CD4-positive, alpha-beta T cell treated with Interleukin-17A for 4 hours (primary cell): ENCODE measurements around the gene SPRR2G.
"Not testable (repeated sequence)": the region's sequence is repeated elsewhere in the genome, so short reads cannot be mapped to it uniquely, and the experiment has no call there.

Experiments
- DNase-seq: peaks from one replicate; pipeline ENCODE4 v3.0.0-alpha.2; 2020; ENCODE audit warnings: mixed read lengths

SPRR2G gene

DNA sequence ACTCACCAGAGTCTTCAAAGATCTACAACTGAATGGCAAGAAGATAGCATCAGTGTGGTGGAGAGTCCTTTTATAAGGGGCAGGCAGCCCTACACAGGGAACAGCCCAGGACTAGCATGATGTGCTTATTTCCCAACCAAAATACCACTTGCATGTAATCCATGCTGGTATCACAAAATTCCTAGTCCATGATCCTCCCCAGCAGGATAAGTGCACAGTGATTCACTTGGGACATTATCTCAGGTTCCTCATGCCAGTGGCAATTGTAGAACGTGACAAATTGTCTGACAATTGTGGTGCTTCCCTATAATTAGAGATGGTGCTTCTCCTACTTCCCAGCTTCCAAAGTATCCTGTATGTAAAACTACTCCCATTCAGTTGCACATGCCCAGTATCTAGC is at the start of gene SPRR2G:
TSS of gene SPRR2G (minus strand) at position 45 of the 400 bp plus-strand sequence. CDS start 780 bp downstream, outside the sequence.
- DNase-seq = no peak

DNA sequence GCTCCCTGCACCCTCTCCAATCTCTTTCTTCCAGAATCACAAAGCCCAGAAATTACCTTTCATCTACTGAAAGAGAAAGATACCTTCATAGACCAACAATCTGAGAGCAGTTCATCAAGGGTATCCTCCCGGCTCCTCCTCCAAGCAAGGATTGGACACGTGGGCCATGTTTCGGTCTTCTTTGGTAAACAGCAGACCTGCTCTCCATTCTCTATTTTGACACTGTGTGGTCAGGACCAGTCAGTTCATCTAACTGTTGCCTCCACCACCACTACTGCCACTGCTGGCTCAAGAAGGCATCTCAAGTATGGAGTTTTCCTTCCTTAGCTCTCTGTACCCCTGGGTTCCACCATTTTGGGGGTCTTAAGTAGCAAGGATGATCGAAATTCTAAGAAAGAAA is 44.5 kb upstream of the SPRR2G start:
- no peak for DNase-seq

DNA sequence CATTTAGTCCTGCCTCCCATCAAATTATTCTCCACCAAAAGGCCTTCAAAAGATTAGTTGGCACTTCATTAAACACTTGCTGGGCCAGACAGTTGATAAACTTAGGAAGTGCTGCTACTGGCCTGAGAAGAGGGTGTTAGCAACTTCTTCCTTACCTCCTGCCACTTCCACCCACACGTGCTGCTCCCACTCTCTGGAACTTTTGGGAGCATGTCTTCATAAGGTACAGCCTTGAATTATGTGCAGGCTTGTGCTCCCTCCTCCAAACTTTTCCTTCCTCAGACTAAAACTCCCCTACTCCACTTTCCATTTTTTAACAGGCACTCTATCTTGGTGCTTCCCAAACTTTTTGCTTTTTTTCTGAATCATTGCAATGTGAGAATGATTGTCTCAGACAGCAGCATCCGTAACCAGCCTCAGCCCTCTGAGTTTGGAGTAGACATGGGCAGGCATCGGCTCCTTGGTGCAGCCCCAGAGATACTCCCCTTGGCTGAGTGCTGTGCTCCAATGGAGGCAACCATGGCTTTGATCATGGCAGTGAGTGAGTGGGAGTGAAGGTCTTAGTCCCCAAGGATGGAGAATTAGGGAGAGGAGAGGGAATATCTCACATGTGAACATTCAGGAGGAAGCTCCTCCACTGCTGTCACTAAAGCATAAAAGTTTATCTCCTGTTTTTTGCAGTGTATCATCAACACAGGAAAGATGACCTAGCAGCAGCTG is 43.8 kb upstream of the SPRR2G start:
- DNase-seq = no peak

DNA sequence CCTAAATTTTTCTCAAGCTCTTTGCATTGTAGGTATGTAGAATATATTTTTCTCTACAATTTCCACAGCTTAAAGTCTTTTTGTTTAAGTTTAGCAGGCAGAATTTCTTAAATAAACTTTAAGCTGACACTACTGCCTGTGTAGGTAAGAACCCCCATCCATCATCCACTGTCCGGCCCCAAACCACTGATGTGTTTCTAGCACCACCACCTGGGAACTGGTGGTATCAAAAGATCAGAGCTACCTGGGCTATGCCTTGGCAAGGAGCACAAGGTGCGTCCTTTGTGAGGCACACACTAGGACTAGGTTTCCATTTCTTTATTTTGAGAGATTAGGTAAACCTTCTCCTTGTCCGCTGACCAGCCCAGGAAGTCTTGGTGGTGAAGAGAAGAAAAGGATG is 42.0 kb upstream of the SPRR2G start:
- no peak for DNase-seq

DNA sequence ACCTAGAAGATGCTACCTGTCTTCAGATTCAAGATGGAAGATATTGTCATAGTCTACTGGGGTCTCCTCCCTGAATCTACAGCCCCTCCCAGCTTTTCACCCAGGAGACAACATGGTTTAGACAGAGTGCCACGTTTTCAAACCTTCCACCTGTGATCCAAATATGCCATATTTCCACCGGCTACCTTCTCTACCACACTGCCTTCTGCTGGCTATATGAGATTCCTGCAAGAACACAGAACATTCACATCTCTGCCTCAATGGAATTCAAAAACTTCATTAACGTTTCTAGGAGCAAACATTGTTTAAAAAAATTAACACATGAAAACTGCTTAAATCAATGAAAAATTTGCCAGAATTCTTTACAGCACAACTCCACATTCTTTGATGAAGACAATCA is 39.7 kb upstream of the SPRR2G start:
- DNase-seq = no peak

DNA sequence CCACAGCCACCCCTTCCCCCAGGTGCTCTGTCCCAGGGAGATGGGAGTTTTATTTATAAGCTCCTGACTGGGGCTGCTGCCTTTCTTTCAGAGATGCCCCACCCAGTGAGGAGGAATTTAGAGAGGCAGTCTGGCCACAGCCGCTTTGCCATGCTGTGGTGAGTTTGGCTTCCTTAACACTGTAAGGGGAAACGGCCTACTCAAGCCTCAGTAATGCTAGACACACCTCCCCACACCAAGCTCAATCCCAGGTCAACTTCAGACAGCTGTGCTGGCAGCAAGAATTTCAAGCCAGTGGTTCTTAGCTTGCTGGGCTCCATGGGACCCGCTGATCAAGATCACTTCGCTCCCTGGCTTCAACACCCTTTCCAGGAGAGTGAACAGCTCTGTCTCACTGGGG is 37.6 kb upstream of the SPRR2G start:
- not testable (repeated sequence) for DNase-seq

DNA sequence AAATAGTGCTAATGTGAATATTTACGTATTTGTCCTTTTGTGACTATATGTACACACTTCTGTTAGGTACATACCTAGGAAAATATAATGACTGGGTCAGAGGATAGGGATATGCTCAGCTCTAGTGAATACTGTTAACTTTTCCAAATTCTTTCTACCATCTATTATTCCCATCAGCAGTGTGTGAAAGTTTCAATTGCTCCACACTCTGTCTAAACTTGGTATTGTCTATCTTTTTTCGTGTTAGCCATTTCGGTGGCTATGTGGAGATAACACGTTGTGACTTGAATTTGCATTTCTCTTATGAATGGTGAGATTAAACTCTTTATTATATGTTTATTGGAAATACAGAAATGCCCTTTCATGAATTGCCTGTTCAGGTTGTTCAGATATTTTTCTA is 29.9 kb upstream of the SPRR2G start:
- DNase-seq = no peak

DNA sequence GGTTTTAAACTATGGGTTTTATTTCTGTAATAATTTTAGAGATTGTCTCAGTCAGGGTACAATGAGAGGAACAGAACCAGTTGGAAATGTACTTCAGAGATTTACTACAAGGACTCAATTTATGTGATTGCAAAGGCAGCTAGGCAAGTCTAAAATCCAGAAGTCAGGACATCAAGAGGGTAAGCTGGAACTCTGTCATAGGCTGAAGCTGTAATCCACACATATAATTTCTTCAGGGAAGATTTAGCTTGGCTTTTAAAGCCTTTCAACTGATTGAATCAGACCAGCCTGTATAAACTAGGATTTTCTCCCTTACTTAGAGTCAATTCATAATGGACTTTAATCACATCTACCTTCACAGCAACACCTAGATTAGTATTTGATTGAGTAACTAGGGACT is 28.2 kb upstream of the SPRR2G start:
- DNase-seq = no peak

DNA sequence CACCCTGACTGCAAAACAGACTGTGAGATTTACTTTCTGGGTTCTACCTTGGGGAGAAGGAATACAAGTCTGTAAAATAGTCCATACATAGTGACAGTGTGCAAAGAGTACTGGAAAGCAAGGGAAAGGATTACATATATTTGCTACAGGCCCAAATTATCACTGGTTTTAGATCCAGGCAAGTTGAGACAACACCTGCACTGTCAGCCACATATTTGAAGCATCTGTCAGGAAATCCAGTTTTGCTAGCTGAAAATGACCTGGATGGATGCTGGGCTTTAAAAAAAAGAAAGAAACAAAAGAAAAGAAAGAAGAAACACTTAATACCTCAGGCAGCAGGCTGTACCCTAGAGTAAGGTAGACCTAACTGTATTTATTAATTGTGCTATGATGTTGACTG is 23.9 kb upstream of the SPRR2G start:
- DNase-seq = no peak

DNA sequence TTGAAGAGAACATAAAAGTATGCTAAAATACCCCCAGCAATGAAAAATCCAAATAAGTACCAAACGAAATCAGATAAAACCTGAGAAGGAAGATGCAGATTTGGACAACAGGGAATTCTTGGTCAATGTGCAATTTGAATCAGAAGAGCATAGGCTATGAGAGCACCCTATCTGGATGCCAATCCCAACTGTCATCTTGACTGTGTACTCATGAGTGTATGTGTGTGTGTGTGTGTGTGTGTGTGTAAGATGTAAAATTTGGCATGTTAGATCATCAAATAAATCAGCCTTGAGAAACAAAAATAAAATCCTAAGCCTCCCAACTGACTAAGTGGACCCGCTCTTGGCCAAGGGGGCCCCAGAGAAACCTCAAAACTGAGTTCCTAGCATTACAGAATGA is 18.0 kb upstream of the SPRR2G start:
- no peak for DNase-seq

DNA sequence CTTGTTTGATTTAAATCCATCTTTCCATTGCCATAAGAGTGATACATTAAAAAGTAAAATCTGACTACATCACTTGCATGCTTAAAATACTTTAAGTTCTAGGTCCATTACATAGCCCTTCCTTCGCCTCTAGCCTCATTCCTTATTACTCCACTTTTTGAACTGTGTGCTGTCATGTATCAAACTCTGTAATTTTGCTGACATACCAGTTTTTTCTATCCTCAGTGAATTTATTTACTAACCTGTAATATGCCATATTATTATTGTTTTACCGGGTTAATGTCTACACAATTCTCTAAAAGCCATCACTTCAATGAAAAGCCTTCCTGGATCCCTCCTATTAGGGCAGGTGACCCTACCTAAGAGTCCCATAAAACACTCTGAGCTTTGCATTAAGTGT is 4.9 kb upstream of the SPRR2G start:
- no peak for DNase-seq

DNA sequence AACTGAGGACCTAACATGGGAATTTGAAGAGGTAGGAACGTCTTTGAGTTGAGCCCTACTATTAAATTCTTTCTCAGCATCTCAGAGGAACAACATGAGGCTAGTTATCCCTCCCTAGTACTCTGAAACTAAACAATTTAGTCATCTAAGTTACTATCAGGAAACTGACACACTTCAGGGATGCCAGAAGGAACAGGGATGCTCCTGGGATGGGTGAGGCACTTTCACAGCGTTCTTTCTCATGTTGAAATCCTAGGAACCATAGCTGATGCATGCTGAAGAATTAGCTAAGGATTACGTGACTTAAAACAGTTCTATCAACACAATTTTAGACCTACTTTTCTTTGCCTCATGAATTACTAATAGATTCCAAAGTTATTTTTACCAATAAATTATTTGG is 1.8 kb upstream of the SPRR2G start:
- no peak for DNase-seq

DNA sequence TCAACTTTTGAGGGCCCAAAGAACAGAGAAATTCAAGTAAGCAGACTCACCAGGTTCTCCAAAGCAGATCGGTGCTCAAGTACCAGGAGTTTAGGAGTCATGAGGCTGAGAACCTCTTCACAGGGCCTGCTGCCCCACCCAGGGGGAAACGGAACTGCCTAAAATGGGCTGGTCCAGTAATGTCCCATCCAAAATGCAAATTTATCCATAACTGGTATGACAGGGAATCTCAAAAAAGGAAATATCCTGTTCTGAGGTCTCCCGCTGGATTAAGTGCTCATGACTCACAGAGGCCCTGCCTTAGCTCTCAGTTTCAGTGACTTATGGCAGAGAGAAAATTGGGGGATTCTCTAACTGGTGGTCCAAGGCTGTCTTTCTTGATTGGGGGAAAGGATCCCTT is 9.3 kb downstream of the SPRR2G start:
- DNase-seq = no peak

DNA sequence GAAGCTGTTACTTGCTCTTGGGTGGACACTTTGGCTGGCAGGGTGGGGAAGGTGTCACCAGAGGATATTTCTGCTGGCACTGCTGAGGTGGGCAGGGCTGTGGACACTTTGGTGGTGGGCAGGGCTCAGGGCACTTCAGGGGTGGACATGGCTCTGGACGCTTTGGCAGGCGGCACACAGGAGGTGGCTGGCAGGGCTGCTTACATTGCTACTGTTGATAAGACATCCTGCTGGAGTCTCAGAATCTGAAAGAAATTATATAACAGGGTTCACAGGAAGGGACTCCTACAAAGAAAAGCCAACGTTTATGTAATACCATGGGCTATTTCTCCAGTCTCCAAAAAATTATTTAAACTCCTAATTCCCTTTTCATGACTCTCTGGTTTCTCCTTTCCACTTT is 10.2 kb downstream of the SPRR2G start:
- DNase-seq = no peak

DNA sequence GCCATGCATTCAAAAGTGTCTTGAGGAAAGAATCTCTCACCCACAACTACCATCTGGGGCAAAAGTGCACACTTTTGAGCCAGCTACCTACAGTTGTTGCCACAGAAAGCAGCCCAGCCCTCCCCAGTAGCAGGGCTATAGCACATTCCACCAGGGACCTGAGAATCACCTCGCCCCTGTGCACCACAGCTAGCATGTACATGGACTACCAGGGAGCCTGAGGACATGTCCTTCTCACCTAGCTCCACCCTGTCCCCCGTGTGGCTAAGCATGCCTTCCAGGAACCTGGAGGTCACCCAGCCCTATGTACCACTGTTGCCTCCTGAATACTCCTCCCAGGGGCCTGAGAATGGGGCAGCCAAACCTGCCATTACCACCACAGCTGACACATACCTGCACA is 16.9 kb downstream of the SPRR2G start:
- no peak for DNase-seq

DNA sequence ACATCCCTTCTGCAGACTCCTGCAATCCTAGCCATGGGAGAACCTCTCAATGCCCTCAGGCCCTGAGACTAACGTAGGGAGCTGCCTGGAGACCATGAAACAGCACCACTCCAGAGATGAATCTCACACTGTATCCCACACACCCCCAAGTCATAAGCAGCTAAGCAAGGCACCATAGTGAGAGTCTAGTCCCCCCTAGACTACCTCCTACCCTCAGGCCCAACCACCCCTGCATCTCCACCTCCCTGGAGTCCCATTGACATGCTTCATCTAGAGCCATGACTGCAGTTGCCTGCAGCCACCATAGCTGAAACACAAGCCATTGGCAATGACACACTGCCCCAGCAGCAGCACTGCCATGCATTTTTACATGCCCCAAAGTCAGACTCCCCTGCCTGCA is 17.4 kb downstream of the SPRR2G start:
- DNase-seq = no peak

DNA sequence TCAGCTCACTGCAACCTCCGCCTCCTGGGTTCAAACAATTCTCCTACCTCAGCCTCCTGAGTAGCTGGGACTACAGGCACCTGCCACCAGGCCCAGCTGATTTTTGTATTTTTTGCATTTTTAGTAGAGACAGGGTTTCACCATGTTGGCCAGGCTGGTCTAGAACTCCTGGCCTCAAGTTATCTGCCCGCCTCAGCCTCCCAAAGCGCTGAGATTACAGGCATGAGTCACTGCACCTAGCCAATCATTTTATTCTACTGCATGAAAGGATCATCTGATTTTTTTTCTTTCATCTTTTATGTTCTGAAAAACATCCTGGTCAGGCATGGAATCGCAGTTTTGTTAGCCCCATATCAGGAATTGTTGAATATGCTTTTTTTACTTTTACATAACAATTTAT is 22.0 kb downstream of the SPRR2G start:
- DNase-seq = not testable (repeated sequence)

DNA sequence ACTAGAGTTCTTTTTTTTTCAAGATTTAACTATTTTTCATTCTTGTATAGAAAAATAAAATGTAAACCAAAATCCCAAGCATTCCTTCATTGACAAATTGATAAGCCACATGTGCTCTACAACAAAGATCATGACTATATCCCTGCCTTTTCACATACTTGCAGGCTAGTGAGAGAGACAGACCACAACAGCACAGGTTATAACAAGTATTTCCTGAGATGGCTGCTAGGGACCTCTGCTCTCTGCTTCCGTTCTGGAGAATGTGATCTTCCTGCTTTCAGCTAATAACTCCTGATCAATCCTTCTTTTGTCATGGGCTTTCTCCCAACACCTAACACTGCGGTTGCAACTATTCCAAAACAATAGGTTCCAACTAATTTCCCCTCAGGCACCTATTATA is 23.4 kb downstream of the SPRR2G start:
- no peak for DNase-seq

DNA sequence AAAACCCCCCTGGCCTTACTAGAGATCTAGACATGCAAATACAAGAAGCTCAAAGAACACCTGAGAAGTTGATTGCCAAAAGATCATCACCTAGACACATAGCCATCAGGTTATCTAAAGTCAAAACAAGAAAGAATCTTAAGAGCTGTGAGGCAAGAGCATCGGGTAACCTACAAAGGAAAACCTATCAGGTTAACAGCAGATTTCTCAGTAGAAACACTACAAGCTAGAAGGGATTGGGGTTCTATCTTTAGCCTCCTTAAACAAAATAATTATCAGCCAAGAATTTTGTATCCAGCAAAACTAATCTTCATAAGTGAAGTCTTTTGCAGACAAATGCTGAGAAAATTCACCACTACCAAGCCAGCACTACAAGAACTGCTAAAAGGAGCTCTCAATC is 25.2 kb downstream of the SPRR2G start:
- no peak for DNase-seq

DNA sequence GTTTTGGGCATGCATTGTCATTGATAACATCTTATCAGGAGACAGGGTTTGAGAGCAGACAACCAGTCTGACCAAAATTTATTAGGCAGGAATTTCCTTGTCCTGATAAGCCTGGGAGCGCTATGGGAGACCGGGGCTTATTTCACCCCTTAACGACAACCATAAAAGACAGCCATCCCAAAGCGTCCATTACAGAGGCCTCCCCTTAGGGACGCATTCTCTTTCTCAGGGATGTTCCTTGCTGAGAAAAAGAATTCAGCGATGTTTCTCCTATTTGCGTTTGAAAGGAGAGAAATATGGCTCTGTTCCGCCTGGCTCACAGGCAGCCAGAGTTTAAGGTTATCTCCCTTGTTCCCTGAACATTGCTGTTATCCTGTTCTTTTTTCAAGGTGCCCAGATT is 26.9 kb downstream of the SPRR2G start:
- DNase-seq = not testable (repeated sequence)

DNA sequence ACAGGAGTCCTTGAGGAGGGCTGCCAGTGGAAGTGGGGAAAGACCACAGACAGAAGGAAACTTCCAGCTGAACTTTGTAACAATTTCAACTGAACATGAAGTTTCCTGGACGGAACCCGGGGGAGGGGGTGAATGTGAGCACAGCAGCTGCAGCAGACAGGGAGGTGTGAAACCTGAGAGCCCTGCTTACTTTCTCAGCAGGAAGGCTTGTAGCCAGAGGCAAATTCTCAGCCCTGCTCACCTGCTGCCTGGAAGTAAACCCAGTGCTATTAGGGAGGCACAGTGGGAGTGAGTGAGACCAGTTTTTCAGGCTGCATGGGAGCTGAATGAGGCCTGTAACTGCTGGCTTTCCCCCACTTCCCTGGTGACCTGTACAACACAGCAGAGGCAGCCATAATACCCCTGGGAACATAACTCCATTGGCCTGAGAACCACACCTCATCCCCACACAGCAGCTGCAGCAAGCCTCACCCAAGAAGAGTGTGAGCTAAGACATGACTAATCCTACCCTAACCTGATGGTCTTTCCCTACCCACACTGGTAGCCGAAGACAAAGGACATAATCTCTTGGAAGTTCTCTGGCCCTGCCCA is 27.8 kb downstream of the SPRR2G start:
- no peak for DNase-seq

DNA sequence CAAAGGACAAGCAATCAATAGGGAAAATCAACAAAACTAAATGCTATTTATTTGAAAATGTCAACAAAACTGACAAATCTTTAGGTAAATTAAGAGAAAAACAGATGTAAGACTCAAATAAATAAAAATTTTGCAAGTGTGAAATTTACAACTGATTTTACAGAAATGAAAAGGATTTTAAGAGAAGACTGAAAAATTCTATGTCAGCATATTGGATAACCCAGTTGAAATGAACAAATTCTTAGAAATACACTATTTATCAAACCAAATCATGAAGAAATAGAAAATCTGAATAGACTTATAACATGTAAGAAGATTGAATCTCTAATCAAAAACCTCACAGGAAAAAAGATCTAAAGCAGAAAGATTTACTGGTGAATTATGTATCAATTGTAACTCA is 29.7 kb downstream of the SPRR2G start:
- no peak for DNase-seq

DNA sequence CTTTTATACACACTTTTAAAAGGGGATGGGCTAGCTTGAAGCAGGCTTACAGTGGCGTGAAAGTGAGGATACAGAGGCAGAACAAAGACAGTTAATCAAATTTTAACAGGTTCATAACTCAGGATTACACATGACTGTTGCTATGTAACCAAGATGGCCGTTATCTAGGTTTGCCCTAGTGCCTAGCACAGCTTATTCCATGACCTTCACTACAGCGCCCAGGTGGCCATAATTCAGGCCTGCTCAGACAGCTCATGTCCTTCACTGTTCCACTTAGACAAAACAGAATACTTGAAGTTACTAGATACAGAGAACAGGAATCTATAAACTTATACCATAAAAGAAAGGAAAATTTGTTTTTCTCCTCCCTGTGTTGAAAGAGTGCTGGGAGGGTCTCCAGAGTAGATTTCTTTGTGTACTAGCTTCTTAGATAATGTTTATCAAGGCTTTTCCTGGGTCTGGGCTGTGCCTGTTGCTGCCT is 31.2 kb downstream of the SPRR2G start:
- no peak for DNase-seq

DNA sequence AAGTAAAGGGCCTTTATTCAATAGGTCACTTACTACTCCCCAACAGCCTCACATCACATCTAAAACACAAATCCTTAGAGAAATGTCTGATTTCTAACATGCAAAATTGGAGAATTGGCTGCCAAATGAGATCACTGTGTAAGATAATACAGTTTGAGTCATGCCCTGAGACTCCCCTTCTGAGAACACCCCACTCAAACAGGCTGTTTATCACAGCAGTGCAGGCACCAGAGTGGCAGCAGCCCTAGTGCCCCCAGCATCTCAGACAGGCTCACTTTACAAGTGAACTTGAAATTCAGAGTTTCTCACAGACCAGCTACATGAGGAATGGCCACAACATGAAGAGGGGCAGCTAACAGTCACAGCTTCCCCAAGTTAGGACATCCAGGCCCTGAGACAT is 35.4 kb downstream of the SPRR2G start:
- not testable (repeated sequence) for DNase-seq

DNA sequence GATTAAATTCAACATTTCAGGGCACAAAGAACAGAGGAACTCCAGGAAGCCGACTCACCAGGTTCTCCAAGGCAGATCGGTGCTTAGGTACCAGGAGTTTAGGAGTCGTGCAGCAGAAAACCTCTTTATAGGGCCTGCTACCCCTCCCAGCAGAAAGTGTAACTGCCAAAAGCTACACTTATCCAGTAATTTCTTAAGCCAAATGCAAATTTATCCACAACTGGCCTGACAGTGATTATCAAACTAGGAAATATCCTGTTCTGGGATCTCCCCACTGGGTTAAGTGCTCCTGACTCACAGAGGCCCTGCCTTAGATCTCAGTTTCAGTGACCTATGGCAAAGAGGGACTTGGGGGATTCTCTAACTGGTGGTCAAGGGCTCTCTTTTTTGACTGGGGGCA is 37.3 kb downstream of the SPRR2G start, which contains the start of gene SPRR2F:
TSS of gene SPRR2F (minus strand) at position 101 of the 400 bp plus-strand sequence. CDS start 783 bp downstream, outside the sequence.
- DNase-seq = no peak
